ENCODE data around the gene MIPOL1. TPM values are rescaled to one million over a fixed set of nuclear protein-coding genes. Genes with fewer than 3 reads are reported as not detected.

Gene MIPOL1
- total and polyA plus RNA-seq, 2 of the 13 experiments (the other 11 are each of a cell fraction or from before 2014, with no cell fraction given) = 8.6 to 34.2 TPM

DNA sequence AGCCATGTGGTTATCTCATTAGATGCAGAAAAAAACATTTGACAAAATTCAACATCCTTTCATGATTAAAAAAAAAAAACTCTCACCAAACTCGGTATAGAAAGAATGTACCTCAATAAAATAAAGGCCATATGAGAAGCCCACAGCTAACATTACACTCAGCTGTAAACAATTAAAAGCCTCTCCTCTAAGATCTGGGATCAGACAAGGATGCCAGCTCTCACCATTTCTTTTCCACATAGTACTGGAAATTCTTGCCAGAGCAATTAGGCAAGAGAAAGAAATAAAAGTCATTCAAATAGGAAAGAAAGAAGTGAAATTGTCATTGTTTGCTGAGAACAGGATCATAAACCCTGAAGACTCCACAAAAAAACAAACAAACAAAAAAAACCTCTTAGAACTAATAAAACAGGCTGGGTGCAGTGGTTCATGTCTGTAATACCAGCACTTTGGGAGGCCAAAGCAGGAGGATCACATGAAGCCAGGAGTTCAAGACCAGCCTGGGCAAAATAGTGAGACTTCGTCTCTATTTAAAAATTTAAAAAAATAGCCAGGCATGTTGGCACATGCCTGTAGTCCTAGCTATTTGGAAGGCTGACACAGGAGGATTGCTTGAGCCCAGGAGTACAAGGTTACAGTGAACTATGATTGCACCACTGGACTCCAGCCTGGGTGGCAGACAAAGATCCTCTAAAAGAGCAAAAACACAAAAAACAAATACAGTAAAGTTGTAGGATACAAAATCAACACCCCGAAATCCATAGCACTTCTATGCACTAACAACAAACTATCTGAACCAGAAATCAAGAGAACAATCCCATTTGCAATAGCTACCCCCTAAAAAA, 282.9 kb downstream of the MIPOL1 start (continued):
- TF ChIP-seq, protein P1, sequence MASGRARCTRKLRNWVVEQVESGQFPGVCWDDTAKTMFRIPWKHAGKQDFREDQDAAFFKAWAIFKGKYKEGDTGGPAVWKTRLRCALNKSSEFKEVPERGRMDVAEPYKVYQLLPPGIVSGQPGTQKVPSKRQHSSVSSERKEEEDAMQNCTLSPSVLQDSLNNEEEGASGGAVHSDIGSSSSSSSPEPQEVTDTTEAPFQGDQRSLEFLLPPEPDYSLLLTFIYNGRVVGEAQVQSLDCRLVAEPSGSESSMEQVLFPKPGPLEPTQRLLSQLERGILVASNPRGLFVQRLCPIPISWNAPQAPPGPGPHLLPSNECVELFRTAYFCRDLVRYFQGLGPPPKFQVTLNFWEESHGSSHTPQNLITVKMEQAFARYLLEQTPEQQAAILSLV (CRISPR knock-in tag; IDR thresholded peaks at IDR 0.05; ENCODE audit: borderline replicate concordance) = no peak
- TF ChIP-seq ZFP82 (CRISPR knock-in tag; IDR thresholded peaks at IDR 0.05; ENCODE audit: borderline replicate concordance) (no peak), ZNF747 (CRISPR knock-in tag; IDR thresholded peaks at IDR 0.05; ENCODE audit: borderline replicate concordance) (no peak), ZNF296 (CRISPR knock-in tag; conservative IDR thresholded peaks at IDR 0.05) (no peak), PLRG1 (conservative IDR thresholded peaks at IDR 0.05) (no peak), ZNF230 (CRISPR knock-in tag; IDR thresholded peaks at IDR 0.05) (no peak), DR1 (CRISPR knock-in tag; IDR thresholded peaks at IDR 0.05) (no peak), ONECUT2 (CRISPR knock-in tag; IDR thresholded peaks at IDR 0.05) (peak; percentile 47; the same call in 1 of the 2 replicates), RELA (CRISPR knock-in tag; IDR thresholded peaks at IDR 0.05) (0 out of 2 replicates have a peak, but pooled peaks have one; percentile 20), IKZF5 (CRISPR knock-in tag; IDR thresholded peaks at IDR 0.05) (0 out of 2 replicates have a peak, but pooled peaks have one; percentile 83), FOSL1 (CRISPR knock-in tag; IDR thresholded peaks at IDR 0.05; ENCODE audit: borderline replicate concordance) (no peak), ZNF563 (CRISPR knock-in tag; IDR thresholded peaks at IDR 0.05) (no peak; the same call in 1 of the 2 replicates), CREB1 (IDR thresholded peaks at IDR 0.05) (no peak), CREB1 (CRISPR knock-in tag; IDR thresholded peaks at IDR 0.05) (0 out of 2 replicates have a peak, but pooled peaks have one; percentile 23), ZNF549 (CRISPR knock-in tag; IDR thresholded peaks at IDR 0.05) (no peak), E2F1 (CRISPR knock-in tag; IDR thresholded peaks at IDR 0.05) (no peak; the same call in 1 of the 2 replicates), STAT5B (CRISPR knock-in tag; IDR thresholded peaks at IDR 0.05) (no peak), MYPOP (CRISPR knock-in tag; IDR thresholded peaks at IDR 0.05) (no peak)
- TF ChIP-seq, protein P2, sequence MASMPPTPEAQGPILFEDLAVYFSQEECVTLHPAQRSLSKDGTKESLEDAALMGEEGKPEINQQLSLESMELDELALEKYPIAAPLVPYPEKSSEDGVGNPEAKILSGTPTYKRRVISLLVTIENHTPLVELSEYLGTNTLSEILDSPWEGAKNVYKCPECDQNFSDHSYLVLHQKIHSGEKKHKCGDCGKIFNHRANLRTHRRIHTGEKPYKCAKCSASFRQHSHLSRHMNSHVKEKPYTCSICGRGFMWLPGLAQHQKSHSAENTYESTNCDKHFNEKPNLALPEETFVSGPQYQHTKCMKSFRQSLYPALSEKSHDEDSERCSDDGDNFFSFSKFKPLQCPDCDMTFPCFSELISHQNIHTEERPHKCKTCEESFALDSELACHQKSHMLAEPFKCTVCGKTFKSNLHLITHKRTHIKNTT (CRISPR knock-in tag; IDR thresholded peaks at IDR 0.05) = no peak
- TF ChIP-seq, protein P3, sequence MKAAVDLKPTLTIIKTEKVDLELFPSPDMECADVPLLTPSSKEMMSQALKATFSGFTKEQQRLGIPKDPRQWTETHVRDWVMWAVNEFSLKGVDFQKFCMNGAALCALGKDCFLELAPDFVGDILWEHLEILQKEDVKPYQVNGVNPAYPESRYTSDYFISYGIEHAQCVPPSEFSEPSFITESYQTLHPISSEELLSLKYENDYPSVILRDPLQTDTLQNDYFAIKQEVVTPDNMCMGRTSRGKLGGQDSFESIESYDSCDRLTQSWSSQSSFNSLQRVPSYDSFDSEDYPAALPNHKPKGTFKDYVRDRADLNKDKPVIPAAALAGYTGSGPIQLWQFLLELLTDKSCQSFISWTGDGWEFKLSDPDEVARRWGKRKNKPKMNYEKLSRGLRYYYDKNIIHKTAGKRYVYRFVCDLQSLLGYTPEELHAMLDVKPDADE (CRISPR knock-in tag; IDR thresholded peaks at IDR 0.05) = no peak
